Suppressor macrophage treated with lipopolysaccharide for 4 hours (primary cell): ENCODE results near the gene BLZF1.
A peak's percentile ranks its signal among the peaks of the same experiment; 100 is the strongest.
"Not testable (repeated sequence)": the region's sequence is repeated elsewhere in the genome, so short reads cannot be mapped to it uniquely, and the experiment has no call there.

ENCODE experiments used
- DNase-seq: peaks from one replicate; pipeline ENCODE4 v3.0.0-alpha.2; 2020

Gene BLZF1, protein sequence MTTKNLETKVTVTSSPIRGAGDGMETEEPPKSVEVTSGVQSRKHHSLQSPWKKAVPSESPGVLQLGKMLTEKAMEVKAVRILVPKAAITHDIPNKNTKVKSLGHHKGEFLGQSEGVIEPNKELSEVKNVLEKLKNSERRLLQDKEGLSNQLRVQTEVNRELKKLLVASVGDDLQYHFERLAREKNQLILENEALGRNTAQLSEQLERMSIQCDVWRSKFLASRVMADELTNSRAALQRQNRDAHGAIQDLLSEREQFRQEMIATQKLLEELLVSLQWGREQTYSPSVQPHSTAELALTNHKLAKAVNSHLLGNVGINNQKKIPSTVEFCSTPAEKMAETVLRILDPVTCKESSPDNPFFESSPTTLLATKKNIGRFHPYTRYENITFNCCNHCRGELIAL

DNA sequence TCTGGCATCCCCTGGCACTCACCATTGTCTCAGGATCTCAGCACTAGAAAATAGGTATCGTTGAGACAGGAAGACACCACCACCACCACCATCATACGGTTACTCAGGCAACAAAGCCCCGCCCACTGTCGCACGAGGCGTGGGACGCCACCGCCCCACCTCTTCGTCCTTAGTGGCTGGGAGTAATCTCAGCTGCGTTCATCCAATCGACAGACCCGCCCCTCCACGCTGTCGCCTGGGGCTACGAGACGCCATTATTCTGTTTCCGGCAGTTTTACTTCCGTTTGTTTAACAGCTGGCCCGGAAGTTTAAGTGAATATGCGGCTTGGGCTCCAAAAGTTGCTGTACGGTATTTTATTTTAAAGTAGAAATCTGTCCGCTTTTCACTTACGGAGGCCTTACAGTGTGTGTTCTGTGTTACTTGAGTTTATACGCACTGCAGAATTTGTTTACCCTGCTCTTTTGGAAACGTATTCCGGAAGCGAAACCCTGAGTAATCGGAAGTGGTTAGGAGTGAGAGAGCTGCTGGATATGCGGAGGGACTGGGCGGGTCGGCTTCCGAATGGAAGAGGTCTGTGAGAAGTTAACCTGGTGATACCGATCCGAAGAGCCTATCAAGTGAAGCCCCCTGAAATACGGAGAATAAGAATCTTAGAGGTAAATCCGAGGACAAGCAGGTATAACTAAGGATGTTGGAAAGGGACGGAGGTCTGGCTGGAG lies at the start of gene BLZF1, which contains the start of gene NME7:
BLZF1 (plus strand) TSS at position 510 of the 720 bp plus-strand sequence. CDS start 1,328 bp downstream, outside the sequence.
NME7 (minus strand) TSS at position 112 of the 720 bp plus-strand sequence; CDS start at position 25, 87 bp downstream.
- DNase-seq: peak; percentile 97

DNA sequence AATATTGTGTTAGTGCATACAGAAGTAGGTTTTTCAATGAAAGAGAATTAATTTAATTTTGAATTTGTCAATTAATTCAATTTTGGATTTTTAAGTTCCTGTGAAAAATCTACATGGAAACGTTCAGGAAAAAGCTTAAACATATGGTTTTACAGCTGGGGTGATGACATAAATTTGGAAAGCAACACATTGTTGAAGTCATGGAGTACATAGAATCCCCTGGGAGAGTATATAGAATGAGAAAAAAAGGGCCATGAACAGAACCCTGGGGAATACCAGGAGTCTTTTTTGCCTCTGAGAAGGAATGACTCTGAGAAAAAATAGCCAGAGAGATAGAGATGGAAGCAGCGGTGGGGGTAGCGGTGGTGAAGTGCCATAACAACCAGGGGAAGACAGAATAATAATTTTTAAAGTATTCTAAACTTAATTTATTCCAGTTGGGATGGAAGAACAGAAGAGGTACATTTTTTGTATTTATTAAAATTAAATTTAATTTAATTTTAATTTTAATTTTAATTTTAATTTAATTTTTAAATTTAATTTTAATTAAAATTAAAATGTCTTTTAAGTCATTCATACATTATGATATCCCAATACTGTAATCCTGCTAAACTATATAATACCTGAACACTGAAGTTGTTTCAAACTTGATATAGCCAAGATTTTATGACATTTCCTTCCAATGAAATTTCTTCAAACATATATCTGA lies 49.3 kb upstream of the BLZF1 start:
- no peak for DNase-seq

DNA sequence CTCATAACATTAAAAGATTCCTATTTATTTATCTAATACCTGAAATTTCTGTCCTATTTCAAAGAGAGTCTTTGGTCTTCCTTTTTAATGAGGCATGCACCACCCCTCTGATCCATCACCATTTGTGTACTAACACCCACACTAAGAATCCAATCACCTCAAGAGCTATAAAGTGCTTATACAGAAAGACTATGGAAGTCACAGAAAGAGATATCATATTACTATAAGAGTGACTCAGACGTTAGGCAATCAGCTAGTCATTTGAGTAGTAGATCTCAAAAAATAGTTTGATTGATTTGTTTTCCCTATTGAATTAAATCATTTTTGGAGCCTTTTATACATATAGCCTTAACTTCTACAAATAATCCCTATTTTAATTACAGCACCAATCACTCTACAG lies 46.5 kb upstream of the BLZF1 start:
- peak; percentile 13 for DNase-seq

DNA sequence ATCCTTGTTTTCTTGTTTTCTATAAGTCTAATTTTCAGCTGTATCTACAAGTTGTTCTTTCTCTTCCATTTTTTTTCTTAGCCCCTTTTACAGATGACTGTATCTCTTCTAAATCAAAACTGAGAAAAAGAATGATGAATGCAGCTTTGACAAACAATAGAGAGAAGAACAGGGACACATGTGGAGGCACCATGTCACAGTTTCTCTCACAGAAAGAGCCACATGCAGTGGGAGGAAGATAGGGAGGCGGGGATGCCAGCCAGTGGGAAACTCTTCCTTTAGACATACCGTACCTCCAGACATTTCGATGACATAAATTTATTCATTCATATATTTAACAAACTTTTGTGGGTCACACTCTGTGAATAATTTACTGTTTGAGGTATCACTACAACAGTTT lies 45.9 kb upstream of the BLZF1 start:
- no peak for DNase-seq

DNA sequence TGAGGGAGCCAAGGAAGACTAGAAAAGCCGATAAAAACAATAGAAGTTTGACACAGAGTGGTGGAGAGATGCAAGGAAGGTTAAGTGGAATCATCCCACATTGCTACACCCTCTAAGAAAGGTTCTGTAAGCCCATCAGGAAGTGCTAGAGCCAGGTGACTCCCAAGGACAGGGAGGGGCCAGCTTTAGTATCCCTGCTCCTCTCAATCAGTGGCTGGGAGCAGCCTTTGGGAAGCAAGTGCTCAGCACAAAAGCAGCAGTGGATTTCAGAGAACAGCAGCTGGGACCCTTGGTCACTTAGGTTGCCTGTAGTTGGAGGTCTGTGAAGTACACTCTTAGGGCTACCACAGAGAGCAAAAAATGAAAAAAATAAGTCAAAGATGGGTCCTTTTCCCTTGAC lies 42.9 kb upstream of the BLZF1 start:
- no peak for DNase-seq

DNA sequence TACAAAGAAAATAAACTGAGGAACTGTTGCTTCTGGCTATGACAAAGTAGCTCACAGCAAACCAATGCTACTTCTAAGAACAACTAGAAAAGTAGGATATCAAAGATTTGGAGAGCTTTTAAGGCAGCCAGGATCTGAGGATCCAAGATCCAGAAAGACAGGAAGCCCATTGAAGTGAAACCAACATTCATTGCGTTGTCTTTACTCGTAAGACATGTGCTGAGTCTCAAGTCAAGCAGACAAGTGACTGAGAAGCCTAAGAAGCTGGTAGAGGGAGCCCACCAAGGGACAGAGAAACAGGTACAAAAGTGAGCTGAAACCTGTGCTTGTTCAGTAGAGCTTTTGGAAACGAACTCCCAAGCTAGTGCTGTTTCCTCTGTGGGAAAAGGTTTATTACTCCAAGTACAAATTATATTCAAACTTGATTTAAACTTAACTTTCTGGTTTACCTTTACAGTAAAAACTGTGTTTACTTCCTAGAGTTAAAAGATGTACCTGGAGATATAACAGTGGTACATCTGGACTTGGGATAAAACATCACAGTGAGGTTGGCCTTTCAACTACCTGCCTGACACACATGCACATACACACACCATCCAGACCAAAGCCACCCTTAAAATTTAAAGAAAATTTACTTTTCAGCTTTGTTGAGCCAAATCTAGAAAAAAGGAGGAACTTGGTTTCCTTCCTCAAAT lies 41.6 kb upstream of the BLZF1 start:
- DNase-seq: peak; percentile 3

- peak; percentile 32 for DNase-seq
Observed at GRCh38 chr1:169326956-169327268, 41.1 kb upstream of the BLZF1 start.

DNA sequence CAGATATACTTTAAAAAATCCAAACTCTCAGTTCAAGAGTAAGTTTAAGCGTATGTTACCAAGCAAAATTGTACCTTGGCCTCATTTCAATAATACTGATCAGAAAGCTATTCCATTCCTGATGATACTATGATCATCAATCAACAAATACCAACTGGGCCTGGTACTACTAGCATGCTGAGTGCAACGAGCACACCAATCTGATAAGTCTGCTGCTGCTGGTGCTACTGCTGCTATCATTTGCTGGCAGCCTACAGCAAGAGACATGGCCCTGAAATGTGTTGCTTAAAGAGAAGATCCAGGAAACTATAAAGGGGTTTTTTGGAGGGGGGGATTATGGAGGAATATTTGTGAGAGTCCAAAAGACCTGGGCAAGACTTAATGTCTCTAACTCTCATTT lies 40.1 kb upstream of the BLZF1 start:
- DNase-seq: no peak

- no peak for DNase-seq
Observed at GRCh38 chr1:169329383-169329782, 38.6 kb upstream of the BLZF1 start.

GRCh38 chr1:169330927-169331326 lies 37.1 kb upstream of the BLZF1 start:
- DNase-seq: no peak

DNA sequence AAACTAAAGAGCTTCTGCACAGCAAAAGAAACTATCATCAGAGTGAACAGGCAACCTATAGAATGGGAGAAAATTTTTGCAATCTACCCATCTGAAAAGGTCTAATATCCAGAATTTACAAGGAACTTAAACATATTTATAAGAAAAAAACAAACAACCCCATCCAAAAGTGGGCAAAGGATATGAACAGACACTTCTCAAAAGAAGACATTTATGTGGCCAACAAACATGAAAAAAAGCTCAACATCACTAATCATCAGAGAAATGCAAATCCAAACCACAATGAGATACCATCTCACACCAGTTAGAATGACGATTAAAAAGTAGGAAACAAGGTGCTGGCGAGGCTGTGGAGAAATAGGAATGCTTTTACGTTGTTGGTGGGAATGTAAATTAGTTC lies 33.3 kb upstream of the BLZF1 start:
- DNase-seq: not testable (repeated sequence)

- DNase-seq: not testable (repeated sequence)
Observed at GRCh38 chr1:169336947-169337715, 30.9 kb upstream of the BLZF1 start.

GRCh38 chr1:169338617-169339016 lies 29.4 kb upstream of the BLZF1 start:
- DNase-seq: no peak

- no peak for DNase-seq
Observed at GRCh38 chr1:169339773-169340172, 28.2 kb upstream of the BLZF1 start.

DNA sequence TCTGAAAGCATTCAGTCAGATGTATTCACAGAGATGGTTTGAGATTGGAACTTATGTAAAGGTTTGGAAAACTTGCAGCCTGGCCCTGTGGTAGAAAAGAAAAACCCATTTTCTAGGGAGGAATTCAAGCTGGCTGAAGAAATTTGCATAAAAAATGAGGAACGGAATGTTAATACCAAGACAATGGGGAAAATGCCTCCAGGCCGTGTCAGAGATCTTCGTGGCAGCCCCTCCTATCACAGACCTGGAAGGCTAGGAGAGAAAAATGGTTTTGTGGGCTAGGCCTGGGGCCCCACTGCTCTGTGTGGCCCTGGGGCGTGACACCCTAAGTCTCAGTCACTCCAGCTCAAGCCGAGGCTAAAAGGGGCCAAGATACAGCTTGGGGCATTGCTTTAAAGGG lies 27.1 kb upstream of the BLZF1 start:
- DNase-seq: no peak

- not testable (repeated sequence) for DNase-seq
Observed at GRCh38 chr1:169342096-169342495, 25.9 kb upstream of the BLZF1 start.

- no peak for DNase-seq
Observed at GRCh38 chr1:169345511-169345910, 22.5 kb upstream of the BLZF1 start.

DNA sequence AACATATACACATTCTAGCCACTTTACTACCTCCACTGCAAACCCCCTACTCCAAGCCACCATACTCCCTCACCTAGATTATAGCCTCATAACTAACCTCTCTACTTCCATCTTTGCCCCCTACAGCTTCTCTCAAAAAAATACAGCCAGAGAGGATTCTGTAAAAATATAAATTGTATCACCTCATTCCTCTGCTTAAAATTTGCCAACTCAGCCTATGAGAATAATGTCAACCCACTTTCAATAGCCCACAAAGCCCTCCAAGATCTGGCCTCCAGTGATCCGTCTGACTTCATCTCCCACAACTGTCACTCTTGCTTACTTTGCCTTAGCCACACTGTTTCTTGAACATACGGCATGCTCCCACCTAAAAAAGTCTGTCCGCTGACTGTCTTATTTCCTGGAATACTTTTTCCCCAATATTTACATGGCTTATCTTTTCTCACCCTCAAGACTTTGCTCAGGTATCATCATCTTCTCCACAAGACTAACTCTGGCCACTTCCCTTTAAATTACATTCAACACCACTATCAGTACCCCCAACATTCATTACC lies 21.9 kb upstream of the BLZF1 start:
- no peak for DNase-seq

- no peak for DNase-seq
Observed at GRCh38 chr1:169347688-169348382, 20.2 kb upstream of the BLZF1 start.

- peak; percentile 78 for DNase-seq
Observed at GRCh38 chr1:169348383-169349036, 19.5 kb upstream of the BLZF1 start.

DNA sequence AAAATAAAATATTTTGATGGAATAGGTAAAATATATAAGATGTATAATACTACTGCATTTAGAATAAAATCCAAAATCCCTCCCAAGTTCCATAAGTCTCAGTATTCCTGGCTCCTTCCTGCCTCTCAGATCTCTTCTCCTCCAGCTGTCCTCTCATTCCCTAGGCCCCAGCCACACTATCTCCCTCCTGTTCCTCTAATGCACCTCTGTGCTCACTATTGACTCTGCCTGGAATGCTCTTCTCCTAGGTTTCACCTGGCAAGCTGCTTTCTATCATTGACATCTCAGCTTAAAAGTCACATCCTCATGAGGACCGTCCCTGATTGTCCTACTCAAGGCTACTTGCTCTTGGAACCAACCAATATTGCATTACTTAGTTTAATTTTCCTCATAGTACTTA lies 7.6 kb upstream of the BLZF1 start:
- DNase-seq: no peak
